HepG2 (cell line): Measurements from ENCODE around the gene TEKT2. TPM values are rescaled to one million over a fixed set of nuclear protein-coding genes. Genes with fewer than 3 reads are reported as not detected.

Source experiments
- EZH2 ChIP-seq: conservative IDR thresholded peaks from 2 replicates; pipeline ENCODE4 v1.6.1; 2012; ENCODE audit warnings: mild to moderate bottlenecking, low read depth, low read length, moderate library complexity
- HNRNPLL ChIP-seq: fragments of 200-400 bp; formaldehyde crosslinking; IDR thresholded peaks from 2 replicates; pipeline ENCODE4 v1.6.1; 2017; ENCODE audit warnings: mild to moderate bottlenecking, low read depth, low read length; ENCODE audit not compliant: poor library complexity, severe bottlenecking
- ZNF430 ChIP-seq: sonication (generic); formaldehyde crosslinking; IDR thresholded peaks from 2 replicates; pipeline ENCODE4 v1.9.0; 2021; ENCODE audit warnings: mild to moderate bottlenecking, missing genetic modification reagents
- ZNF747 ChIP-seq: sonication (generic); formaldehyde crosslinking; IDR thresholded peaks from 2 replicates; pipeline ENCODE4 v1.8.1; 2023; ENCODE audit warnings: missing genetic modification reagents, mild to moderate bottlenecking, borderline replicate concordance
- ZNF761 ChIP-seq: sonication (generic); formaldehyde crosslinking; conservative IDR thresholded peaks from 2 replicates; pipeline ENCODE4 v1.4.0; 2020; ENCODE audit warnings: mild to moderate bottlenecking, missing genetic modification reagents
- polyA plus RNA-seq, 8 experiments: library from polyadenylated mRNA; depleted of rRNA in 3 of 8; stranded (reverse) in 7 of 8; unstranded in 1 of 8; fragments of >200 nt; fragmentation: Illumina TruSeq in 4 of 8; extraction: Trizol in 4 of 8; gene quantifications; 2 replicates each; pipeline versions ENCODE4 v1.2.1 to v1.2.3, GENCODE V29; 2011 to 2016; ENCODE audit warnings: low read depth in 4 of 8, missing spikeins in 1 of 8, mixed read lengths in 1 of 8; ENCODE audit not compliant: insufficient read depth in 1 of 8
- total RNA-seq, 5 experiments: library from RNA; depleted of rRNA; stranded (reverse); fragments of >200 nt; fragmentation: Illumina TruSeq; extraction: Trizol; gene quantifications; 2 replicates each; pipeline ENCODE4 v1.2.3, GENCODE V29; 2016; ENCODE audit warnings: low read depth in 1 of 5
- TF ChIP-seq, protein P1 (sequence below): sonication (generic); formaldehyde crosslinking; IDR thresholded peaks from 2 replicates; pipeline ENCODE4 v1.4.0; 2020; ENCODE audit warnings: missing genetic modification reagents
- TF ChIP-seq, protein P2 (sequence below): sonication (generic); formaldehyde crosslinking; IDR thresholded peaks from 2 replicates; pipeline ENCODE4 v1.5.0; 2020; ENCODE audit warnings: mild to moderate bottlenecking, low read depth, missing genetic modification reagents, borderline replicate concordance

Gene TEKT2
- total and polyA plus RNA-seq, 2 of the 13 experiments (the other 11 are each of a cell fraction or from before 2014, with no cell fraction given), result 0.31 to 0.38 TPM

DNA sequence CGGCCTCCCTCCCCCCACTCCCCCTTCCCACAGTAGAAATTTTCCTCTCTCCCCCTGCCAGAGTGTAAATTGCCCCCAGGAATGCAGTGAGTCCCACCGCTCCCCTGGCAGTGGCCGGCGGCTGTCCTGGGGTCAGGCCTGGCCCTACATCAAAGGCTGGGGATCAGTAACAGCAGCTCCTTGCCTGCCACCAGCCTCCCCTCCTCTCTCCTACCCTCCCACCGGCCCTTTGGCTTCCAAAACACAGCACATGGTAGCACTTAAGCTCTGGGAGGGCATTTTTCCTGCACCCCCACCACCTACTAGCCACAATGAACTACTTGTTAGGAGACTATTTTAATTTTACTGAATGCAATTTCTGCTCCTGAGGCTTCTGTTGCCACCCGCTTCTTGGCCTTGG lies 50.1 kb downstream of the TEKT2 start (continued):
- TF ChIP-seq ZNF761 (no peak), ZNF430 (CRISPR knock-in tag) (no peak), EZH2 (no peak), ZNF747 (CRISPR knock-in tag) (no peak), HNRNPLL (no peak)
- TF ChIP-seq, protein P1, sequence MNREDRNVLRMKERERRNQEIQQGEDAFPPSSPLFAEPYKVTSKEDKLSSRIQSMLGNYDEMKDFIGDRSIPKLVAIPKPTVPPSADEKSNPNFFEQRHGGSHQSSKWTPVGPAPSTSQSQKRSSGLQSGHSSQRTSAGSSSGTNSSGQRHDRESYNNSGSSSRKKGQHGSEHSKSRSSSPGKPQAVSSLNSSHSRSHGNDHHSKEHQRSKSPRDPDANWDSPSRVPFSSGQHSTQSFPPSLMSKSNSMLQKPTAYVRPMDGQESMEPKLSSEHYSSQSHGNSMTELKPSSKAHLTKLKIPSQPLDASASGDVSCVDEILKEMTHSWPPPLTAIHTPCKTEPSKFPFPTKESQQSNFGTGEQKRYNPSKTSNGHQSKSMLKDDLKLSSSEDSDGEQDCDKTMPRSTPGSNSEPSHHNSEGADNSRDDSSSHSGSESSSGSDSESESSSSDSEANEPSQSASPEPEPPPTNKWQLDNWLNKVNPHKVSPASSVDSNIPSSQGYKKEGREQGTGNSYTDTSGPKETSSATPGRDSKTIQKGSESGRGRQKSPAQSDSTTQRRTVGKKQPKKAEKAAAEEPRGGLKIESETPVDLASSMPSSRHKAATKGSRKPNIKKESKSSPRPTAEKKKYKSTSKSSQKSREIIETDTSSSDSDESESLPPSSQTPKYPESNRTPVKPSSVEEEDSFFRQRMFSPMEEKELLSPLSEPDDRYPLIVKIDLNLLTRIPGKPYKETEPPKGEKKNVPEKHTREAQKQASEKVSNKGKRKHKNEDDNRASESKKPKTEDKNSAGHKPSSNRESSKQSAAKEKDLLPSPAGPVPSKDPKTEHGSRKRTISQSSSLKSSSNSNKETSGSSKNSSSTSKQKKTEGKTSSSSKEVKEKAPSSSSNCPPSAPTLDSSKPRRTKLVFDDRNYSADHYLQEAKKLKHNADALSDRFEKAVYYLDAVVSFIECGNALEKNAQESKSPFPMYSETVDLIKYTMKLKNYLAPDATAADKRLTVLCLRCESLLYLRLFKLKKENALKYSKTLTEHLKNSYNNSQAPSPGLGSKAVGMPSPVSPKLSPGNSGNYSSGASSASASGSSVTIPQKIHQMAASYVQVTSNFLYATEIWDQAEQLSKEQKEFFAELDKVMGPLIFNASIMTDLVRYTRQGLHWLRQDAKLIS (CRISPR knock-in tag), result no peak
- TF ChIP-seq, protein P2, sequence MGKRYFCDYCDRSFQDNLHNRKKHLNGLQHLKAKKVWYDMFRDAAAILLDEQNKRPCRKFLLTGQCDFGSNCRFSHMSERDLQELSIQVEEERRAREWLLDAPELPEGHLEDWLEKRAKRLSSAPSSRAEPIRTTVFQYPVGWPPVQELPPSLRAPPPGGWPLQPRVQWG (CRISPR knock-in tag), result no peak
